Adrenal gland (tissue), 12 donors: Measurements from ENCODE around the gene ESYT2. TPM values are rescaled to one million over a fixed set of nuclear protein-coding genes. Genes with fewer than 3 reads are reported as not detected.
"Not testable (repeated sequence)": the region's sequence is repeated elsewhere in the genome, so short reads cannot be mapped to it uniquely, and the experiment has no call there.

Source experiments
- DNase-seq, 7 donors: peaks; one replicate each; pipeline ENCODE4 v3.0.0-alpha.2; 2019 to 2020
- H3K27ac ChIP-seq, 5 donors: fragments of 200-600 bp; sonication (generic) in 4 of 5; 1 replicate in 3 of 5; 2 replicates in 2 of 5; pipeline versions ENCODE4 v1.5.1 to v1.8.0; 2016 to 2020; ENCODE audit warnings: mild to moderate bottlenecking in 1 of 5
- H3K27me3 ChIP-seq: fragments of 200-600 bp; 2 replicates; pipeline ENCODE4 v1.8.0; 2021
- H3K36me3 ChIP-seq, 2 donors: fragments of 200-600 bp; replicated peaks in 1 of 2; 1 replicate in 1 of 2; 2 replicates in 1 of 2; pipeline versions ENCODE4 v1.5.1 to v1.8.0; 2018 to 2022
- H3K4me1 ChIP-seq, 2 donors: fragments of 200-600 bp; replicated peaks in 1 of 2; 1 replicate in 1 of 2; 2 replicates in 1 of 2; pipeline versions ENCODE4 v1.5.1 to v1.8.0; 2018 to 2021
- H3K4me3 ChIP-seq, 4 donors: fragments of 200-600 bp; sonication (generic) in 3 of 4; one replicate each; pipeline ENCODE4 v1.5.1; 2016 to 2018
- H3K9me3 ChIP-seq, 3 donors: fragments of 200-600 bp; sonication (generic) in 1 of 3; replicated peaks in 1 of 3; 1 replicate in 2 of 3; 2 replicates in 1 of 3; pipeline versions ENCODE4 v1.5.1 to v1.8.0; 2016 to 2021
- POLR2A ChIP-seq, 2 donors: fragments of 450-650 bp; IDR thresholded peaks; one replicate each; pipeline ENCODE4 v1.6.1; 2017; ENCODE audit warnings: antibody characterized with exemption in 2 of 2, mild to moderate bottlenecking in 2 of 2, moderate library complexity in 1 of 2
- WGBS, 4 donors: extraction: QIAGEN DNeasy Blood & Tissue Kit in 2 of 4; methylation state at CpG; one replicate each; pipeline versions ENCODE4 v1.1.5 to v1.1.7; 2013 to 2017; 5-methylcytosine and 5-hydroxymethylcytosine counted together
- intact Hi-C, 2 donors: fragments of 100-400 bp; cut with DNase I; formaldehyde crosslinking; loops; one replicate each; pipeline versions ENCODE4 v1.14.1 to v1.15.0; 2022 to 2023
- polyA plus RNA-seq, 3 donors: library from polyadenylated mRNA; stranded (reverse); fragments of 200-250 nt in 2 of 3; fragments of 350-450 nt in 1 of 3; fragmentation: Illumina TruSeq in 1 of 3; extraction: RNeasy Lipid Tissue Mini Kit (QIAGEN cat#74804) in 1 of 3; gene quantifications; one replicate each; pipeline ENCODE4 v1.2.3, GENCODE V29; 2013 to 2014
- total RNA-seq, 9 donors: library from RNA; depleted of rRNA in 4 of 9; stranded (reverse); fragments of >200 nt in 4 of 9; fragments of 120-200 nt in 1 of 9; fragmentation: NEBNext Ultra II Directional in 1 of 9; extraction: Animal tissue kit (Norgen Biotek cat#: 25700) in 1 of 9; gene quantifications; one replicate each; pipeline versions ENCODE4 v1.1.0 to v1.2.4, GENCODE V29; 2013 to 2023
- TF ChIP-seq, protein P1 (sequence below), 6 experiments: fragments of 450-650 bp in 4 of 6; fragments of 200-600 bp in 2 of 6; sonication (generic) in 1 of 6; IDR thresholded peaks; 1 replicate in 5 of 6; 2 replicates in 1 of 6; pipeline versions ENCODE4 v1.5.1 to v1.8.0; 2016 to 2021; ENCODE audit warnings: antibody characterized with exemption in 6 of 6, mild to moderate bottlenecking in 2 of 6, moderate library complexity in 1 of 6
- donor health status: healthy with polysubstance abuse.
- donor health status: Bipolar disorder and iron deficiency.
- donor health status: DM: yes; HTN: yes; CAD: no.
- donor health status: DM: no; HTN: no; CAD: no.
- donor health status: DM: no; HTN: no; CAD: no.
- donor health status: DM: yes; HTN: yes; CAD: no.

The ESYT2 gene
- total and polyA plus RNA-seq, 12 donors = 16.8 to 104 (median 77.5) TPM

- intact Hi-C loops = loop anchor here in 1 of 2 donors (10.0 kb wide), 1 partner anchor 149 kb away; the partner anchor contains the start of gene DYNC2I1
- H3K4me3 ChIP-seq = no peak overlapping the region
- H3K9me3 ChIP-seq = peaks cover 0 to 5% (median 0%) of the 10 kb centered on the region in 3 donors
- H3K4me1 ChIP-seq = peaks cover 7% of the 10 kb centered on the region in 2 donors
- no peaks in the 10 kb centered on the region for H3K27me3 ChIP-seq
- H3K36me3 ChIP-seq = no peaks in the 10 kb centered on the region
- peak in 1 of 7 donors; percentile 48 for DNase-seq
- H3K27ac ChIP-seq = no peak overlapping the region
- WGBS, 4 donors = 79 to 90% (median 81%) methylated on average over 5 of the region's 5 CpGs
- TF ChIP-seq, protein P1, sequence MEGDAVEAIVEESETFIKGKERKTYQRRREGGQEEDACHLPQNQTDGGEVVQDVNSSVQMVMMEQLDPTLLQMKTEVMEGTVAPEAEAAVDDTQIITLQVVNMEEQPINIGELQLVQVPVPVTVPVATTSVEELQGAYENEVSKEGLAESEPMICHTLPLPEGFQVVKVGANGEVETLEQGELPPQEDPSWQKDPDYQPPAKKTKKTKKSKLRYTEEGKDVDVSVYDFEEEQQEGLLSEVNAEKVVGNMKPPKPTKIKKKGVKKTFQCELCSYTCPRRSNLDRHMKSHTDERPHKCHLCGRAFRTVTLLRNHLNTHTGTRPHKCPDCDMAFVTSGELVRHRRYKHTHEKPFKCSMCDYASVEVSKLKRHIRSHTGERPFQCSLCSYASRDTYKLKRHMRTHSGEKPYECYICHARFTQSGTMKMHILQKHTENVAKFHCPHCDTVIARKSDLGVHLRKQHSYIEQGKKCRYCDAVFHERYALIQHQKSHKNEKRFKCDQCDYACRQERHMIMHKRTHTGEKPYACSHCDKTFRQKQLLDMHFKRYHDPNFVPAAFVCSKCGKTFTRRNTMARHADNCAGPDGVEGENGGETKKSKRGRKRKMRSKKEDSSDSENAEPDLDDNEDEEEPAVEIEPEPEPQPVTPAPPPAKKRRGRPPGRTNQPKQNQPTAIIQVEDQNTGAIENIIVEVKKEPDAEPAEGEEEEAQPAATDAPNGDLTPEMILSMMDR (IDR thresholded peaks at IDR 0.05) = no peak
- no peak for TF ChIP-seq POLR2A (IDR thresholded peaks at IDR 0.05)
These were observed 123.0 kb downstream of the ESYT2 start for GRCh38 chr7:158706273-158706704.

- Histone ChIP-seq H3K4me3 (peak overlapping the region in 3 of 4 donors; percentile 59 to 67 (median 65)), H3K36me3 (no peaks in the 10 kb centered on the region), H3K27me3 (no peaks in the 10 kb centered on the region), H3K9me3 (peaks cover 0 to 5% (median 0%) of the 10 kb centered on the region in 3 donors), H3K4me1 (peaks cover 7% of the 10 kb centered on the region in 2 donors), H3K27ac (peak overlapping the region in 4 of 5 donors; percentile 31 to 89 (median 80))
- DNase-seq = peak in 1 of 7 donors; percentile 47
- intact Hi-C loops = loop anchor here in 1 of 2 donors (10.0 kb wide), 1 partner anchor 149 kb away; the partner anchor contains the start of gene DYNC2I1
- WGBS, 4 donors = 8 to 13% (median 9%) methylated on average over 10 to 22 of the region's 22 CpGs
- no peak for TF ChIP-seq POLR2A (IDR thresholded peaks at IDR 0.05)
- TF ChIP-seq, protein P1 (IDR thresholded peaks at IDR 0.05) = no peak
These were observed 124.0 kb downstream of the ESYT2 start for GRCh38 chr7:158705234-158705850.

DNA sequence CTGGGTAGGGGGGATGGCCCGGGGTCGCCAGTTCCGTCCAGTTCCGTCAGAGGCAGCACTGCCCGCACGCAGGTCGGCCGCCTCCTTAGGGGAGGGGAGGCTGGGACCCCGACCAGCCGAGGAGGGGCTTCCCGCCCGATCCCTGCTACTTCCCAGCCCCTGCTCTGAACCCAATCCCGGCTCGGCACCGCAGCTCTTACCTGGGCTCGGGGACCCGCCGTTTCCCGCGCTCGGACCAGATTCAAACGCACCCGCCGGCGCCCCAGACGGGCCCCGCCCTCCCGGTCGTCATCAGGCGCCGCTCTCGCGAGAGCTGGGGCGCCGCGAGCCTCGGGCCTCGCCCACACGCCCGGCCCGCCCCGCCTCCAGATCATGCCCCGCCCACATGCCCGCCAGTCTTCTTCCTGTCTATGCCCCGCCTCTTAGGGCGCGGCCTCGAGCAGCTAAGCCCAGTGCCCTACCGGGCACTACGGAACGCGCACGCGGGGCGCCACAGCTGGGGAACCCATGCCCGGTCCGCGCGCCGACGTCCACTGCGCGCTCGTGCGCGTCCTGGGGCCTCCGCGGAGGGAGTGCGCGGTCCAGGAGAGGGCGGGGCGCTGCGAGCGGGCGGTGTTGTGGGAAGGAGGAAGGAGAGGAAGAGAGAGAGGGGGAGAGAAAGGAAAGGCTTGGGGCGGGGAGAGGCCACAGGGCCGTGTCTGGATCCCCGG lies 124.6 kb downstream of the ESYT2 start, which contains the start of gene NCAPG2:
TSS of gene NCAPG2 (minus strand) at position 281 of the 710 bp plus-strand sequence. CDS start 2,905 bp downstream, outside the sequence.
- no peaks in the 10 kb centered on the region for H3K36me3 ChIP-seq
- 0% methylated on average over 24 to 78 of the region's 78 CpGs for WGBS, 4 donors
- intact Hi-C loops = loop anchor here in 1 of 2 donors (10.0 kb wide), 1 partner anchor 150 kb away; the partner anchor contains the start of gene DYNC2I1

DNA sequence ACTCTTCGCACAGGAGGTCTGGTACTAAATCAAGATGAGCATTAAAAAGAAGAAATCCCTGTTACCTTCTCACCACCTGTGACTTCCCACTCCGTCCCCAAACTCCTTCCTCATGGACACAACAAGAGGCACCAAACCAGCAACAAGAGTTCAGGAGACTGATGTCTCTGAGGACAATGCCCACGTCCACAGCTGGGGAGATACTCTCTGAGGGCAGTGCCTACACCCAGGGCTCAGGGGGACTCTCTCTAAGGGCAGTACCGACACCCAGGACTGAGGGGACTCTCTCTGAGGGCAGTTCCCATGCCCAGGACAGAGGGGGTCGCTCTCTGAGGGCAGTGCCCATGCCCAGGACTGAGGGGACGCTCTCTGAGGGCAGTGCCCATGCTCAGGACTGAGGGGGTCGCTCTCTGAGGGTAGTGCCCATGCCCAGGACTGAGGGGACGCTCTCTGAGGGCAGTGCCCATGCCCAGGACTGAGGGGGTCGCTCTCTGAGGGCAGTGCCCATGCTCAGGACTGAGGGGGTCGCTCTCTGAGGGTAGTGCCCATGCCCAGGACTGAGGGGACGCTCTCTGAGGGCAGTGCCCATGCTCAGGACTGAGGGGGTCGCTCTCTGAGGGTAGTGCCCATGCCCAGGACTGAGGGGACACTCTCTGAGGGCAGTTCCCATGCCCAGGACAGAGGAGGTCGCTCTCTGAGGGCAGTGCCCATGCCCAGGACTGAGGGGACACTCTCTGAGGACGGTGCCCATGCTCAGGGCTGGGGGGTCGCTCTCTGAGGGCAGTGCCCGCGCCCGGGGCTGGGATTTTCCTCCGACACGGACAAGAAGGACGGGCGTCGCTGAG lies 125.4 kb downstream of the ESYT2 start:
- H3K9me3 ChIP-seq, H3K4me1 ChIP-seq, H3K27me3 ChIP-seq, H3K36me3 ChIP-seq: not testable (repeated sequence)
- WGBS, 4 donors = 15 to 54% (median 25%) methylated on average over 5 to 23 of the region's 23 CpGs
- Histone ChIP-seq H3K4me3 (peak overlapping the region in 2 of 4 donors; percentile 59 to 67), H3K27ac (peak overlapping the region in 2 of 5 donors; percentile 39 to 89)
- peak in 1 of 7 donors; percentile 61 for DNase-seq
- intact Hi-C loops = loop anchor here in 1 of 2 donors (10.0 kb wide), 1 partner anchor 151 kb away; the partner anchor contains the start of gene DYNC2I1

More for the DNA sequence above, 124.6 kb downstream of the ESYT2 start, which contains the start of gene NCAPG2:
- peaks cover 0 to 5% (median 0%) of the 10 kb centered on the region in 3 donors for H3K9me3 ChIP-seq
- peak; percentile 98 to 99 (median 99) for DNase-seq
- H3K4me3 ChIP-seq = peak within 1 kb of the TSS in 3 of 4 donors; percentile 59 to 67 (median 65)
- H3K4me1 ChIP-seq = peaks cover 7% of the 10 kb centered on the region in 2 donors
- no peaks in the 10 kb centered on the region for H3K27me3 ChIP-seq
- peak within 1 kb of the TSS in 4 of 5 donors; percentile 31 to 89 (median 80) for H3K27ac ChIP-seq
- TF ChIP-seq, protein P1 (IDR thresholded peaks at IDR 0.05) = peak in 5 of 6 experiments; percentile 43 to 79 (median 52)
- TF ChIP-seq POLR2A (IDR thresholded peaks at IDR 0.05) = peak; percentile 85 to 88
